HepG2 (cell line): ENCODE results near the gene AGER. TPM values are rescaled to one million over a fixed set of nuclear protein-coding genes. Genes with fewer than 3 reads are reported as not detected.

ENCODE experiments used
- ATAC-seq: fragments of 200-7000 bp; cut with Tn5 transposase; 3 replicates; pipeline ENCODE4 v1.9.1; 2020; ENCODE audit warnings: mild to moderate bottlenecking, moderate library complexity
- BruUV-seq: library from RNA; stranded (reverse); fragments of 400-500 nt; replicated peaks from 2 replicates; lab custom pipeline; 2021; lab: Mats Ljungman, UMichigan
- CTCF ChIA-PET: fragments of 300-600 bp; formaldehyde crosslinking; extraction: SDS; loops from one replicate; lab custom pipeline; 2021; ENCODE audit warnings: low total read pairs, inconsistent platforms, low intra/inter-chr PET ratio; lab: Yijun Ruan, JAX
- POLR2A ChIA-PET: fragments of 350-600 bp; sonication (Branson Sonifier 250); formaldehyde crosslinking; loops from one replicate; lab custom pipeline; 2020; ENCODE audit warnings: antibody characterized with exemption, inconsistent platforms; lab: Yijun Ruan, JAX
- DNase-seq: peaks from one replicate; pipeline ENCODE4 v3.0.0-alpha.2; 2015; ENCODE audit warnings: low spot score
- FAIRE-seq: peaks from 3 replicates; lab custom pipeline; 2011; peaks lifted over from hg19 to GRCh38; lab: Jason Lieb, UNC
- H2AFZ ChIP-seq: one replicate; pipeline ENCODE4 v1.6.1; 2011; ENCODE audit warnings: low read length, inconsistent platforms
- H3K27ac ChIP-seq: fragments of 300-600 bp; 3 replicates; pipeline ENCODE4 v1.8.0; 2011; ENCODE audit warnings: mixed run types, mild to moderate bottlenecking, mixed read lengths, low read length, inconsistent platforms; ENCODE audit not compliant: insufficient read depth; ENCODE audit errors: extremely low read length
- H3K27me3 ChIP-seq, 2 experiments: fragments of 200-600 bp in 1 of 2; 2 replicates in 1 of 2; 3 replicates in 1 of 2; pipeline versions ENCODE4 v1.6.0 to v1.8.0; 2011; ENCODE audit warnings: low read length in 2 of 2, mild to moderate bottlenecking in 2 of 2, moderate library complexity in 2 of 2, inconsistent platforms in 1 of 2; ENCODE audit not compliant: insufficient read depth in 2 of 2, control insufficient read depth in 1 of 2
- H3K36me3 ChIP-seq, 2 experiments: fragments of 200-600 bp in 1 of 2; replicated peaks in 1 of 2; 2 replicates in 1 of 2; 3 replicates in 1 of 2; pipeline versions ENCODE4 v1.5.1 to v1.8.0; 2011; ENCODE audit warnings: low read length in 2 of 2, inconsistent platforms in 1 of 2; ENCODE audit not compliant: insufficient read depth in 2 of 2, control insufficient read depth in 1 of 2
- H3K4me1 ChIP-seq: 2 replicates; pipeline ENCODE4 v1.5.1; 2012; ENCODE audit warnings: low read length, inconsistent platforms; ENCODE audit not compliant: insufficient read depth
- H3K4me2 ChIP-seq: 2 replicates; pipeline ENCODE4 v1.6.0; 2011; ENCODE audit warnings: low read depth, low read length, inconsistent platforms
- H3K4me3 ChIP-seq, 3 experiments: fragments of 200-600 bp in 1 of 3; sonication (generic), shearing (Covaris generic) in 1 of 3; replicated peaks in 1 of 3; 2 replicates each; pipeline ENCODE4 v1.5.1; 2011 to 2016; ENCODE audit warnings: low read length in 3 of 3, inconsistent platforms in 2 of 3, low read depth in 2 of 3, mild to moderate bottlenecking in 2 of 3, control low read depth in 1 of 3, mixed read lengths in 1 of 3; ENCODE audit not compliant: insufficient read depth in 1 of 3
- H3K79me2 ChIP-seq: one replicate; pipeline ENCODE4 v1.6.1; 2011; ENCODE audit warnings: low read length, inconsistent platforms; ENCODE audit not compliant: insufficient read depth
- H3K9ac ChIP-seq: 2 replicates; pipeline ENCODE4 v1.6.0; 2011; ENCODE audit warnings: mild to moderate bottlenecking, low read depth, low read length, inconsistent platforms; ENCODE audit not compliant: insufficient read depth
- H3K9me3 ChIP-seq: 2 replicates; pipeline ENCODE4 v1.5.1; 2012; ENCODE audit warnings: mild to moderate bottlenecking, low read length
- H4K20me1 ChIP-seq: 2 replicates; pipeline ENCODE4 v1.6.0; 2011; ENCODE audit warnings: inconsistent platforms, mild to moderate bottlenecking, low read length, moderate library complexity; ENCODE audit not compliant: insufficient read depth
- CBFB ChIP-seq: sonication (generic); formaldehyde crosslinking; IDR thresholded peaks from 2 replicates; pipeline ENCODE4 v1.4.0; 2020; ENCODE audit warnings: missing genetic modification reagents
- HOXA5 ChIP-seq: sonication (generic); formaldehyde crosslinking; IDR thresholded peaks from 2 replicates; pipeline ENCODE4 v1.4.0; 2020; ENCODE audit warnings: missing genetic modification reagents
- IRF9 ChIP-seq: sonication (generic); formaldehyde crosslinking; IDR thresholded peaks from 2 replicates; pipeline ENCODE4 v1.8.0; 2022; ENCODE audit warnings: missing genetic modification reagents, mild to moderate bottlenecking, borderline replicate concordance
- JUNB ChIP-seq: sonication (generic); formaldehyde crosslinking; IDR thresholded peaks from 2 replicates; pipeline ENCODE4 v1.8.0; 2022; ENCODE audit warnings: missing genetic modification reagents, mild to moderate bottlenecking, borderline replicate concordance
- KDM3A ChIP-seq: IDR thresholded peaks from 2 replicates; pipeline ENCODE4 v1.6.1; 2018; ENCODE audit warnings: low read depth, missing compliant biosample characterization
- NFIB ChIP-seq: sonication (generic); formaldehyde crosslinking; IDR thresholded peaks from 2 replicates; pipeline ENCODE4 v1.9.0; 2021; ENCODE audit warnings: missing genetic modification reagents, mild to moderate bottlenecking, borderline replicate concordance
- NFYB ChIP-seq: sonication (generic); formaldehyde crosslinking; IDR thresholded peaks from 2 replicates; pipeline ENCODE4 v1.4.0; 2020; ENCODE audit warnings: missing genetic modification reagents
- NR2F6 ChIP-seq, 2 experiments: IDR thresholded peaks; 2 replicates each; pipeline ENCODE4 v1.6.1; 2016; ENCODE audit warnings: antibody characterized with exemption in 1 of 2, mild to moderate bottlenecking in 1 of 2
- RBM22 ChIP-seq: fragments of 200-400 bp; formaldehyde crosslinking; optimal IDR thresholded peaks from 2 replicates; pipeline ENCODE3; 2017; ENCODE audit warnings: mild to moderate bottlenecking, low read length, moderate library complexity
- SETDB1 ChIP-seq: sonication (generic); formaldehyde crosslinking; IDR thresholded peaks from 2 replicates; pipeline ENCODE4 v1.5.1; 2020; ENCODE audit warnings: missing genetic modification reagents, mild to moderate bottlenecking, borderline replicate concordance
- THAP11 ChIP-seq: IDR thresholded peaks from 2 replicates; pipeline ENCODE4 v1.6.1; 2016; ENCODE audit warnings: missing biosample characterization, missing genetic modification reagents
- TMF1 ChIP-seq: sonication (generic); formaldehyde crosslinking; IDR thresholded peaks from 2 replicates; pipeline ENCODE4 v1.8.1; 2022; ENCODE audit warnings: low read depth, missing genetic modification reagents
- TRAFD1 ChIP-seq: sonication (generic); formaldehyde crosslinking; IDR thresholded peaks from 2 replicates; pipeline ENCODE4 v1.5.1; 2020; ENCODE audit warnings: missing genetic modification reagents, mild to moderate bottlenecking, borderline replicate concordance
- ZBTB38 ChIP-seq: sonication (generic); formaldehyde crosslinking; IDR thresholded peaks from 2 replicates; pipeline ENCODE4 v1.5.1; 2020; ENCODE audit warnings: mild to moderate bottlenecking, missing genetic modification reagents
- ZBTB46 ChIP-seq: sonication (generic); formaldehyde crosslinking; IDR thresholded peaks from 2 replicates; pipeline ENCODE4 v1.4.0; 2020; ENCODE audit warnings: mild to moderate bottlenecking, missing genetic modification reagents, borderline replicate concordance
- ZFP90 ChIP-seq: sonication (generic); formaldehyde crosslinking; IDR thresholded peaks from 2 replicates; pipeline ENCODE4 v1.8.0; 2022; ENCODE audit warnings: missing genetic modification reagents, mild to moderate bottlenecking, inconsistent platforms, borderline replicate concordance
- ZNF546 ChIP-seq: sonication (generic); formaldehyde crosslinking; conservative IDR thresholded peaks from 2 replicates; pipeline ENCODE4 v1.8.1; 2023; ENCODE audit warnings: mild to moderate bottlenecking, missing genetic modification reagents
- ZNF781 ChIP-seq: sonication (generic); formaldehyde crosslinking; IDR thresholded peaks from 2 replicates; pipeline ENCODE4 v1.5.1; 2020; ENCODE audit warnings: borderline replicate concordance, mild to moderate bottlenecking, missing genetic modification reagents; ENCODE audit errors: not compliant biosample characterization
- WGBS: methylation state at CpG from one replicate; pipeline ENCODE4 v1.1.6; 2017; ENCODE audit warnings: low lambda C conversion rate; 5-methylcytosine and 5-hydroxymethylcytosine counted together
- in situ Hi-C: cut with HindIII; loops from 2 replicates; pipeline ENCODE4 v1.10.0; 2017; ENCODE audit warnings: low pct_unique_long_range_greater_than_20kb; ENCODE audit not compliant: extremely low pct_ligation_motif_present
- intact Hi-C: fragments of 100-400 bp; cut with micrococcal nuclease; formaldehyde crosslinking; loops from one replicate; pipeline ENCODE4 v1.10.0; 2022; ENCODE audit not compliant: unreplicated experiment
- polyA plus RNA-seq, 8 experiments: library from polyadenylated mRNA; depleted of rRNA in 3 of 8; stranded (reverse) in 7 of 8; unstranded in 1 of 8; fragments of >200 nt; fragmentation: Illumina TruSeq in 4 of 8; extraction: Trizol in 4 of 8; gene quantifications; 2 replicates each; pipeline versions ENCODE4 v1.2.1 to v1.2.3, GENCODE V29; 2011 to 2016; ENCODE audit warnings: low read depth in 4 of 8, missing spikeins in 1 of 8, mixed read lengths in 1 of 8; ENCODE audit not compliant: insufficient read depth in 1 of 8
- total RNA-seq, 5 experiments: library from RNA; depleted of rRNA; stranded (reverse); fragments of >200 nt; fragmentation: Illumina TruSeq; extraction: Trizol; gene quantifications; 2 replicates each; pipeline ENCODE4 v1.2.3, GENCODE V29; 2016; ENCODE audit warnings: low read depth in 1 of 5

Gene AGER
- total and polyA plus RNA-seq, 2 of the 13 experiments (the other 11 are each of a cell fraction or from before 2014, with no cell fraction given): 1.9 to 5.1 TPM

DNA sequence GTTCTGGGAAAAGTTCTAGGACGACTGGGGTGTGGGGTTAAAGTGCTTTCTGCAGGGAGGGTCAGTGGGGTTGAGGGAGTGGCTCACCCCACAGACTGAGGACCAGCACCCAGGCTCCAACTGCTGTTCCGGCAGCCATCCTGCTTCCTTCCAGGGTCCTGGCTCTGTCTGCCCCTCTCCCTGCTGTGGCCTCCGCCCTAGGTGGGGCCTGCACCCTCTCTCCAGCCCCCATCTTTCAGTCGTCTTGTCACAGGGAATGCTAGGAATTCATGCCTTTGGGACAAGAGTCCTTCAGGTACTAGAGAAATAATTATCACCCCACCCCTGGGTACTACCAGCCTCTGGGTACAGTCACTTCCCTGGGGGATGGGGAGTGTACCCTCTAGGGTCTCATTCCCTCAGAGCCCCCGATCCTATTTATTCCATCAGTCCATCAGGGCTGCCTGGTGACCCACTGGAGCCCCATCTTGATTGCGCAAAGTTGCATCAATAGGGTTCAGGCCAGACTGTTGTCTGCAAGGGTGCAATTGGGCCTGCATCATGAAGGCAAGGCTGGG lies at the start of gene AGER (continued):
- TF ChIP-seq ZFP90: no peak
- TF ChIP-seq SETDB1: no peak
- peak; percentile 92 for TF ChIP-seq RBM22
- TF ChIP-seq TMF1 (CRISPR knock-in tag): no peak
- no peak for TF ChIP-seq NFYB (CRISPR knock-in tag)
- no peak for TF ChIP-seq ZBTB38 (CRISPR knock-in tag)
- no peak for TF ChIP-seq HOXA5 (CRISPR knock-in tag)

- Histone ChIP-seq H3K4me2 (no peak overlapping the region), H3K27me3 (peaks cover 0 to 35% of the 10 kb centered on the region in 2 experiments; a peak in 2 of 5 replicates), H3K36me3 (no peaks in the 10 kb centered on the region), H3K79me2 (no peaks in the 10 kb centered on the region), H3K9ac (no peak overlapping the region), H2AFZ (no peak overlapping the region), H3K27ac (no peak overlapping the region), H3K4me3 (no peak overlapping the region), H3K9me3 (no peaks in the 10 kb centered on the region), H4K20me1 (no peaks in the 10 kb centered on the region), H3K4me1 (no peaks in the 10 kb centered on the region)
- in situ Hi-C loops: no loop called here
- ATAC-seq (no peak), DNase-seq (no peak), FAIRE-seq (no peak)
- POLR2A ChIA-PET: no interaction called here
- CTCF ChIA-PET: no interaction called here
- BruUV-seq: no TSS peak
- WGBS: 39% methylated on average over 7 of the region's 7 CpGs
- intact Hi-C loops: no loop called here
- no peak for TF ChIP-seq CBFB
- no peak for TF ChIP-seq JUNB (CRISPR knock-in tag)
- no peak for TF ChIP-seq NFIB (CRISPR knock-in tag)
- no peak for TF ChIP-seq IRF9
- TF ChIP-seq ZNF546 (CRISPR knock-in tag): no peak
- TF ChIP-seq NR2F6 (IDR thresholded peaks at IDR 0.05): no peak
- no peak for TF ChIP-seq NR2F6 (CRISPR knock-in tag; IDR thresholded peaks at IDR 0.05)
- no peak for TF ChIP-seq ZNF781 (CRISPR knock-in tag)
- TF ChIP-seq KDM3A (CRISPR knock-in tag): no peak
- TF ChIP-seq ZBTB46 (CRISPR knock-in tag): no peak
- TF ChIP-seq TRAFD1 (CRISPR knock-in tag): no peak
- TF ChIP-seq THAP11 (CRISPR knock-in tag): no peak
Measured at GRCh38 chr6:32226434-32226833, 42.4 kb upstream of the AGER start.
